GM12878 (cell line): ENCODE measurements around the gene NLRP2B. TPM values are rescaled to one million over a fixed set of nuclear protein-coding genes. Genes with fewer than 3 reads are reported as not detected.

ENCODE experiments used
- ATAC-seq: fragments of 200-7000 bp; cut with Tn5 transposase; 3 replicates; pipeline ENCODE4 v1.9.1; 2020; ENCODE audit warnings: mild to moderate bottlenecking, moderate library complexity
- BruUV-seq: library from RNA; stranded (reverse); fragments of 400-500 nt; replicated peaks from 2 replicates; lab custom pipeline; 2021; lab: Mats Ljungman, UMichigan
- CTCF ChIA-PET: fragments of 300-600 bp; sonication (Branson Sonifier 250); formaldehyde crosslinking; extraction: SDS; loops from one replicate; lab custom pipeline; 2021; ENCODE audit warnings: inconsistent platforms; lab: Yijun Ruan, JAX
- POLR2A ChIA-PET: fragments of 350-600 bp; formaldehyde crosslinking; extraction: SDS; loops from one replicate; lab custom pipeline; 2021; ENCODE audit warnings: inconsistent platforms; lab: Charles Lee
- RAD21 ChIA-PET: fragments of 300-600 bp; sonication (Branson Sonifier 250); formaldehyde crosslinking; loops from one replicate; lab custom pipeline; 2023; ENCODE audit warnings: antibody characterized with exemption; ENCODE audit not compliant: unreplicated experiment; lab: Charles Lee
- SMC1A ChIA-PET: fragments of 300-600 bp; sonication (Branson Sonifier 250); formaldehyde crosslinking; loops from one replicate; lab custom pipeline; 2023; ENCODE audit not compliant: unreplicated experiment, uncharacterized antibody; lab: Charles Lee
- DNase-seq: peaks from one replicate; pipeline ENCODE4 v3.0.0-alpha.2; 2011; ENCODE audit warnings: low read depth, low spot score
- FAIRE-seq: peaks from 3 replicates; lab custom pipeline; 2011; peaks lifted over from hg19 to GRCh38; lab: Jason Lieb, UNC
- H2AFZ ChIP-seq: 2 replicates; pipeline ENCODE4 v1.6.0; 2011; ENCODE audit warnings: low read depth, low read length, control low read depth; ENCODE audit not compliant: control insufficient read depth
- H3K27ac ChIP-seq: 2 replicates; pipeline ENCODE4 v1.5.1; 2011; ENCODE audit warnings: control low read depth; ENCODE audit not compliant: control insufficient read depth, insufficient read depth
- H3K27me3 ChIP-seq, 2 experiments: replicated peaks in 1 of 2; 2 replicates each; pipeline versions ENCODE4 v1.6.0 to v1.6.1; 2011; ENCODE audit warnings: low read length in 1 of 2; ENCODE audit not compliant: control insufficient read depth in 2 of 2, insufficient read depth in 2 of 2
- H3K36me3 ChIP-seq, 2 experiments: 2 replicates each; pipeline ENCODE4 v1.5.1; 2011; ENCODE audit warnings: low read length in 1 of 2; ENCODE audit not compliant: control insufficient read depth in 2 of 2, insufficient read depth in 2 of 2
- H3K4me1 ChIP-seq: 2 replicates; pipeline ENCODE4 v1.6.1; 2011; ENCODE audit warnings: mild to moderate bottlenecking, low read length, moderate library complexity, mixed read lengths; ENCODE audit not compliant: control insufficient read depth, insufficient read depth
- H3K4me2 ChIP-seq: 2 replicates; pipeline ENCODE4 v1.6.0; 2011; ENCODE audit warnings: control low read depth; ENCODE audit not compliant: control insufficient read depth, insufficient read depth
- H3K4me3 ChIP-seq: fragments of 200-600 bp; sonication (generic); 2 replicates; pipeline ENCODE4 v1.5.1; 2016
- H3K79me2 ChIP-seq: 2 replicates; pipeline ENCODE4 v1.6.0; 2011; ENCODE audit warnings: low read length; ENCODE audit not compliant: control insufficient read depth, insufficient read depth
- H3K9ac ChIP-seq: 2 replicates; pipeline ENCODE4 v1.8.0; 2011; ENCODE audit warnings: low read length, control low read depth, mixed read lengths; ENCODE audit not compliant: control insufficient read depth, insufficient read depth
- H3K9me3 ChIP-seq: replicated peaks from 3 replicates; pipeline ENCODE4 v1.5.1; 2011; ENCODE audit warnings: mild to moderate bottlenecking, low read length; ENCODE audit not compliant: control insufficient read depth, insufficient read depth
- H4K20me1 ChIP-seq: 2 replicates; pipeline ENCODE4 v1.6.0; 2011; ENCODE audit not compliant: control insufficient read depth, insufficient read depth
- CHD4 ChIP-seq: fragments of 200-600 bp; sonication (generic); IDR thresholded peaks from 2 replicates; pipeline ENCODE4 v1.6.1; 2016; ENCODE audit warnings: mild to moderate bottlenecking
- E2F4 ChIP-seq: IDR thresholded peaks from 2 replicates; pipeline ENCODE4 v1.6.1; 2012; ENCODE audit warnings: low read depth, low read length, improper control_type of control experiment
- FOS ChIP-seq: IDR thresholded peaks from 3 replicates; pipeline ENCODE4 v1.6.1; 2011; ENCODE audit warnings: borderline replicate concordance; ENCODE audit not compliant: insufficient read length; ENCODE audit errors: extremely low read depth
- GABPA ChIP-seq: IDR thresholded peaks from 2 replicates; pipeline ENCODE4 v1.6.1; 2014; ENCODE audit warnings: antibody characterized with exemption, low read depth, mild to moderate bottlenecking, inconsistent platforms
- HDGF ChIP-seq: fragments of 450-650 bp; IDR thresholded peaks from 2 replicates; pipeline ENCODE4 v1.6.1; 2016; ENCODE audit warnings: antibody characterized with exemption
- NFIC ChIP-seq: IDR thresholded peaks from 2 replicates; pipeline ENCODE4 v1.6.1; 2012; ENCODE audit warnings: low read depth, mild to moderate bottlenecking, inconsistent platforms, low read length, moderate library complexity
- NFYA ChIP-seq: IDR thresholded peaks from 2 replicates; pipeline ENCODE4 v1.6.1; 2011; ENCODE audit warnings: low read depth, mild to moderate bottlenecking, low read length, improper control_type of control experiment, borderline replicate concordance
- NR2C2 ChIP-seq: IDR thresholded peaks from 2 replicates; pipeline ENCODE4 v1.6.1; 2011; ENCODE audit warnings: borderline replicate concordance, low read depth; ENCODE audit not compliant: control insufficient read depth, insufficient read length
- PML ChIP-seq: IDR thresholded peaks from 2 replicates; pipeline ENCODE4 v1.6.1; 2012; ENCODE audit warnings: low read length, inconsistent platforms
- POU2F2 ChIP-seq: IDR thresholded peaks from 3 replicates; pipeline ENCODE4 v1.6.1; 2011; ENCODE audit warnings: low read depth, mild to moderate bottlenecking, low read length, borderline replicate concordance
- RB1 ChIP-seq: fragments of 450-650 bp; formaldehyde crosslinking; IDR thresholded peaks from 2 replicates; pipeline ENCODE4 v1.6.1; 2017; ENCODE audit warnings: mild to moderate bottlenecking, borderline replicate concordance
- RELA ChIP-seq: fragments of 450-650 bp; IDR thresholded peaks from 2 replicates; pipeline ENCODE4 v1.8.0; 2014; ENCODE audit warnings: borderline replicate concordance; ENCODE audit not compliant: partially characterized antibody
- RELB ChIP-seq: fragments of 450-650 bp; IDR thresholded peaks from 2 replicates; pipeline ENCODE4 v1.6.1; 2017; ENCODE audit warnings: low read depth, mild to moderate bottlenecking, moderate library complexity
- RUNX3 ChIP-seq: IDR thresholded peaks from 2 replicates; pipeline ENCODE4 v1.6.1; 2012; ENCODE audit warnings: low read length, inconsistent platforms
- STAT3 ChIP-seq: IDR thresholded peaks from 2 replicates; pipeline ENCODE4 v1.6.1; 2011; ENCODE audit warnings: low read depth, low read length, improper control_type of control experiment
- TARDBP ChIP-seq: IDR thresholded peaks from 2 replicates; pipeline ENCODE4 v1.6.1; 2016; ENCODE audit warnings: borderline replicate concordance
- WRNIP1 ChIP-seq: IDR thresholded peaks from 2 replicates; pipeline ENCODE4 v1.6.1; 2011; ENCODE audit warnings: low read depth, low read length, improper control_type of control experiment, borderline replicate concordance
- ZBTB11 ChIP-seq: fragments of 450-650 bp; formaldehyde crosslinking; IDR thresholded peaks from 2 replicates; pipeline ENCODE4 v1.5.0; 2022; ENCODE audit warnings: mild to moderate bottlenecking, missing genetic modification characterization
- WGBS: methylation state at CpG from one replicate; pipeline ENCODE4 v1.1.6; 2016; ENCODE audit warnings: low lambda C conversion rate; ENCODE audit not compliant: insufficient replicate concordance, insufficient coverage; ENCODE audit errors: missing lambda C conversion rate; 5-methylcytosine and 5-hydroxymethylcytosine counted together
- in situ Hi-C: fragments of 300-500 bp; cut with MboI; formaldehyde crosslinking; loops from 9 replicates; pipeline ENCODE4 v1.14.3; 2018; ENCODE audit warnings: mixed read lengths
- intact Hi-C: fragments of 100-400 bp; cut with micrococcal nuclease; formaldehyde crosslinking; loops from one replicate; pipeline ENCODE4 v1.14.2; 2022; ENCODE audit not compliant: unreplicated experiment
- polyA plus RNA-seq, 11 experiments: library from polyadenylated mRNA; depleted of rRNA in 4 of 11; unstranded in 6 of 11; stranded (reverse) in 5 of 11; fragments of >200 nt; fragmentation: Nextera tagmentation in 4 of 11; fragmentation: Illumina TruSeq in 1 of 11; extraction: Ambion mirVana in 4 of 11; extraction: Trizol in 1 of 11; gene quantifications; 1 replicate in 1 of 11; 2 replicates in 10 of 11; pipeline versions ENCODE4 v1.2.1 to v1.2.3, GENCODE V29; 2011 to 2016; ENCODE audit warnings: inconsistent platforms in 2 of 11, missing spikeins in 2 of 11, low read depth in 1 of 11
- total RNA-seq, 4 experiments: library from RNA; depleted of rRNA in 3 of 4; stranded (reverse); fragments of >200 nt in 3 of 4; fragmentation: Illumina TruSeq in 1 of 4; extraction: Trizol in 1 of 4; gene quantifications; 2 replicates each; pipeline versions ENCODE4 v1.2.1 to v1.2.3, GENCODE V29; 2013 to 2021

NLRP2B gene
- total and polyA plus RNA-seq, 10 of the 15 experiments (the other 5 are each of a cell fraction or from before 2014, with no cell fraction given) = not detected

- Histone ChIP-seq H3K4me2 (no peak overlapping the region), H3K27ac (no peak overlapping the region), H2AFZ (no peak overlapping the region), H3K9ac (no peak overlapping the region), H3K27me3 (no peaks in the 10 kb centered on the region), H3K4me3 (no peak overlapping the region), H3K79me2 (no peaks in the 10 kb centered on the region), H4K20me1 (no peaks in the 10 kb centered on the region), H3K9me3 (no peaks in the 10 kb centered on the region; the same call in 2 of the 3 replicates), H3K4me1 (no peaks in the 10 kb centered on the region), H3K36me3 (no peaks in the 10 kb centered on the region)
- SMC1A ChIA-PET = no interaction called here
- ATAC-seq = no peak
- intact Hi-C loops (no loop called here), in situ Hi-C loops (no loop called here)
- DNase-seq = no peak
- WGBS = 21% methylated on average over 8 of the region's 8 CpGs
- CTCF ChIA-PET = no interaction called here
- no TSS peak for BruUV-seq
- TF ChIP-seq E2F4 = no peak
- no peak for TF ChIP-seq NR2C2
- TF ChIP-seq HDGF = no peak
- TF ChIP-seq CHD4 = no peak
- TF ChIP-seq RELA = no peak
- TF ChIP-seq NFYA = no peak
- TF ChIP-seq PML = no peak
- no peak for TF ChIP-seq TARDBP
- TF ChIP-seq ZBTB11 (CRISPR knock-in tag) = no peak
- no peak for TF ChIP-seq NFIC
- TF ChIP-seq STAT3 = no peak
- TF ChIP-seq RB1 = no peak
- TF ChIP-seq GABPA = no peak
- TF ChIP-seq RUNX3 = no peak
- TF ChIP-seq WRNIP1 = no peak
- no peak for TF ChIP-seq POU2F2
- no peak for TF ChIP-seq FOS
- TF ChIP-seq RELB = no peak
- POLR2A ChIA-PET = no interaction called here
- RAD21 ChIA-PET = no interaction called here
- no peak for FAIRE-seq
Measured at GRCh38 chrX:57677132-57677858, 2.8 kb downstream of the NLRP2B start.
